ENCODE measurements around the gene UBE2Z. TPM values are rescaled to one million over a fixed set of nuclear protein-coding genes. Genes with fewer than 3 reads are reported as not detected.

The UBE2Z gene
- total and polyA plus RNA-seq, 2 of the 13 experiments (the other 11 are each of a cell fraction or from before 2014, with no cell fraction given), result 63.2 to 122 TPM

GRCh38 chr17:48892940-48893645 lies 15.1 kb upstream of the UBE2Z start (continued):
- TF ChIP-seq, protein P1, sequence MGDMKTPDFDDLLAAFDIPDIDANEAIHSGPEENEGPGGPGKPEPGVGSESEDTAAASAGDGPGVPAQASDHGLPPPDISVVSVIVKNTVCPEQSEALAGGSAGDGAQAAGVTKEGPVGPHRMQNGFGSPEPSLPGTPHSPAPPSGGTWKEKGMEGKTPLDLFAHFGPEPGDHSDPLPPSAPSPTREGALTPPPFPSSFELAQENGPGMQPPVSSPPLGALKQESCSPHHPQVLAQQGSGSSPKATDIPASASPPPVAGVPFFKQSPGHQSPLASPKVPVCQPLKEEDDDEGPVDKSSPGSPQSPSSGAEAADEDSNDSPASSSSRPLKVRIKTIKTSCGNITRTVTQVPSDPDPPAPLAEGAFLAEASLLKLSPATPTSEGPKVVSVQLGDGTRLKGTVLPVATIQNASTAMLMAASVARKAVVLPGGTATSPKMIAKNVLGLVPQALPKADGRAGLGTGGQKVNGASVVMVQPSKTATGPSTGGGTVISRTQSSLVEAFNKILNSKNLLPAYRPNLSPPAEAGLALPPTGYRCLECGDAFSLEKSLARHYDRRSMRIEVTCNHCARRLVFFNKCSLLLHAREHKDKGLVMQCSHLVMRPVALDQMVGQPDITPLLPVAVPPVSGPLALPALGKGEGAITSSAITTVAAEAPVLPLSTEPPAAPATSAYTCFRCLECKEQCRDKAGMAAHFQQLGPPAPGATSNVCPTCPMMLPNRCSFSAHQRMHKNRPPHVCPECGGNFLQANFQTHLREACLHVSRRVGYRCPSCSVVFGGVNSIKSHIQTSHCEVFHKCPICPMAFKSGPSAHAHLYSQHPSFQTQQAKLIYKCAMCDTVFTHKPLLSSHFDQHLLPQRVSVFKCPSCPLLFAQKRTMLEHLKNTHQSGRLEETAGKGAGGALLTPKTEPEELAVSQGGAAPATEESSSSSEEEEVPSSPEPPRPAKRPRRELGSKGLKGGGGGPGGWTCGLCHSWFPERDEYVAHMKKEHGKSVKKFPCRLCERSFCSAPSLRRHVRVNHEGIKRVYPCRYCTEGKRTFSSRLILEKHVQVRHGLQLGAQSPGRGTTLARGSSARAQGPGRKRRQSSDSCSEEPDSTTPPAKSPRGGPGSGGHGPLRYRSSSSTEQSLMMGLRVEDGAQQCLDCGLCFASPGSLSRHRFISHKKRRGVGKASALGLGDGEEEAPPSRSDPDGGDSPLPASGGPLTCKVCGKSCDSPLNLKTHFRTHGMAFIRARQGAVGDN (CRISPR knock-in tag; IDR thresholded peaks at IDR 0.05), result peak; percentile 7
- no peak for TF ChIP-seq KAT7 (CRISPR knock-in tag; IDR thresholded peaks at IDR 0.05; ENCODE audit: borderline replicate concordance)
- TF ChIP-seq RARG (CRISPR knock-in tag; IDR thresholded peaks at IDR 0.05; ENCODE audit: low read depth), result no peak
- 0 out of 2 replicates have a peak, but pooled peaks have one; percentile 32 for TF ChIP-seq ZNF235 (CRISPR knock-in tag; IDR thresholded peaks at IDR 0.05; ENCODE audit: borderline replicate concordance)
- peak; percentile 86 for TF ChIP-seq ZNF225 (CRISPR knock-in tag; IDR thresholded peaks at IDR 0.05)
- TF ChIP-seq HNF4G (IDR thresholded peaks at IDR 0.05; ENCODE audit: borderline replicate concordance, low read depth, low read length), result no peak; the same call in 1 of the 2 replicates
- TF ChIP-seq HNF4G (CRISPR knock-in tag; IDR thresholded peaks at IDR 0.05; ENCODE audit: borderline replicate concordance, low read depth), result peak; percentile 29; the same call in 1 of the 2 replicates
- TF ChIP-seq ZNF460 (CRISPR knock-in tag; IDR thresholded peaks at IDR 0.05; ENCODE audit: borderline replicate concordance), result no peak
- no peak for TF ChIP-seq ZMAT5 (CRISPR knock-in tag; IDR thresholded peaks at IDR 0.05; ENCODE audit: borderline replicate concordance, low read depth)
- TF ChIP-seq, protein P2, sequence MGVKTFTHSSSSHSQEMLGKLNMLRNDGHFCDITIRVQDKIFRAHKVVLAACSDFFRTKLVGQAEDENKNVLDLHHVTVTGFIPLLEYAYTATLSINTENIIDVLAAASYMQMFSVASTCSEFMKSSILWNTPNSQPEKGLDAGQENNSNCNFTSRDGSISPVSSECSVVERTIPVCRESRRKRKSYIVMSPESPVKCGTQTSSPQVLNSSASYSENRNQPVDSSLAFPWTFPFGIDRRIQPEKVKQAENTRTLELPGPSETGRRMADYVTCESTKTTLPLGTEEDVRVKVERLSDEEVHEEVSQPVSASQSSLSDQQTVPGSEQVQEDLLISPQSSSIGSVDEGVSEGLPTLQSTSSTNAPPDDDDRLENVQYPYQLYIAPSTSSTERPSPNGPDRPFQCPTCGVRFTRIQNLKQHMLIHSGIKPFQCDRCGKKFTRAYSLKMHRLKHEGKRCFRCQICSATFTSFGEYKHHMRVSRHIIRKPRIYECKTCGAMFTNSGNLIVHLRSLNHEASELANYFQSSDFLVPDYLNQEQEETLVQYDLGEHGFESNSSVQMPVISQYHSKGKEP (CRISPR knock-in tag; IDR thresholded peaks at IDR 0.05), result peak; percentile 70; the same call in 1 of the 2 replicates
- no peak for TF ChIP-seq ATF4 (CRISPR knock-in tag; IDR thresholded peaks at IDR 0.05)
- TF ChIP-seq ZNF567 (CRISPR knock-in tag; IDR thresholded peaks at IDR 0.05; ENCODE audit: borderline replicate concordance), result peak; percentile 95
- TF ChIP-seq, protein P3, sequence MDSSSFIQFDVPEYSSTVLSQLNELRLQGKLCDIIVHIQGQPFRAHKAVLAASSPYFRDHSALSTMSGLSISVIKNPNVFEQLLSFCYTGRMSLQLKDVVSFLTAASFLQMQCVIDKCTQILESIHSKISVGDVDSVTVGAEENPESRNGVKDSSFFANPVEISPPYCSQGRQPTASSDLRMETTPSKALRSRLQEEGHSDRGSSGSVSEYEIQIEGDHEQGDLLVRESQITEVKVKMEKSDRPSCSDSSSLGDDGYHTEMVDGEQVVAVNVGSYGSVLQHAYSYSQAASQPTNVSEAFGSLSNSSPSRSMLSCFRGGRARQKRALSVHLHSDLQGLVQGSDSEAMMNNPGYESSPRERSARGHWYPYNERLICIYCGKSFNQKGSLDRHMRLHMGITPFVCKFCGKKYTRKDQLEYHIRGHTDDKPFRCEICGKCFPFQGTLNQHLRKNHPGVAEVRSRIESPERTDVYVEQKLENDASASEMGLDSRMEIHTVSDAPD (CRISPR knock-in tag; IDR thresholded peaks at IDR 0.05), result 0 out of 2 replicates have a peak, but pooled peaks have one; percentile 16
- TF ChIP-seq, protein P4, sequence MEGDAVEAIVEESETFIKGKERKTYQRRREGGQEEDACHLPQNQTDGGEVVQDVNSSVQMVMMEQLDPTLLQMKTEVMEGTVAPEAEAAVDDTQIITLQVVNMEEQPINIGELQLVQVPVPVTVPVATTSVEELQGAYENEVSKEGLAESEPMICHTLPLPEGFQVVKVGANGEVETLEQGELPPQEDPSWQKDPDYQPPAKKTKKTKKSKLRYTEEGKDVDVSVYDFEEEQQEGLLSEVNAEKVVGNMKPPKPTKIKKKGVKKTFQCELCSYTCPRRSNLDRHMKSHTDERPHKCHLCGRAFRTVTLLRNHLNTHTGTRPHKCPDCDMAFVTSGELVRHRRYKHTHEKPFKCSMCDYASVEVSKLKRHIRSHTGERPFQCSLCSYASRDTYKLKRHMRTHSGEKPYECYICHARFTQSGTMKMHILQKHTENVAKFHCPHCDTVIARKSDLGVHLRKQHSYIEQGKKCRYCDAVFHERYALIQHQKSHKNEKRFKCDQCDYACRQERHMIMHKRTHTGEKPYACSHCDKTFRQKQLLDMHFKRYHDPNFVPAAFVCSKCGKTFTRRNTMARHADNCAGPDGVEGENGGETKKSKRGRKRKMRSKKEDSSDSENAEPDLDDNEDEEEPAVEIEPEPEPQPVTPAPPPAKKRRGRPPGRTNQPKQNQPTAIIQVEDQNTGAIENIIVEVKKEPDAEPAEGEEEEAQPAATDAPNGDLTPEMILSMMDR (CRISPR knock-in tag; IDR thresholded peaks at IDR 0.05), result 0 out of 2 replicates have a peak, but pooled peaks have one; percentile 2
- 0 out of 2 replicates have a peak, but pooled peaks have one; percentile 70 for TF ChIP-seq ZNF83 (CRISPR knock-in tag; IDR thresholded peaks at IDR 0.05; ENCODE audit: borderline replicate concordance)
- TF ChIP-seq ZSCAN25 (CRISPR knock-in tag; IDR thresholded peaks at IDR 0.05), result 0 out of 2 replicates have a peak, but pooled peaks have one; percentile 58

Data from HepG2 (cell line).